NCI-H1092 (cell line): ENCODE data around the gene PNP.
"Not testable (repeated sequence)": the region's sequence is repeated elsewhere in the genome, so short reads cannot be mapped to it uniquely, and the experiment has no call there.

ENCODE experiments used
- DNase-seq: peaks from one replicate; lab custom pipeline; 2025; lab: John Stamatoyannopoulos, UW

The PNP gene

DNA sequence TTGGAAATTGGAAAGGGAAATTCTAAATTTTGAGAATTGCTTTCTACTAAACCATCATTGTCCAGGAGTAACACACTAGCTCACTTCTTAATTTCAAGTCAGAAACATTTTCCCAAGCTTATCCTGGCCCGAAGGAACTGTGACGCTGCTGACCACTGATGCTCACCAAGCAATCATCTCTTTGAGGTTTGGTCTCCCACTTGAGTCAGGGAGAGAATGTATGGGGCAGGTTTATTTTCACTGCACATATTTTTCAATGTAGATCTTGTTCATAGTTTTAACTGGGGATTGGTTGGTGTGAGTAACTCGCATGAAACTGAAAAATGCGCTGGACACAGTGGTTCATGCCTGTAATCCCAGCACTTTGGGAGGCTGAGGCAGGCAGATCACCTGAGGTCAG, 23.3 kb downstream of the PNP start:
- no peak for DNase-seq

DNA sequence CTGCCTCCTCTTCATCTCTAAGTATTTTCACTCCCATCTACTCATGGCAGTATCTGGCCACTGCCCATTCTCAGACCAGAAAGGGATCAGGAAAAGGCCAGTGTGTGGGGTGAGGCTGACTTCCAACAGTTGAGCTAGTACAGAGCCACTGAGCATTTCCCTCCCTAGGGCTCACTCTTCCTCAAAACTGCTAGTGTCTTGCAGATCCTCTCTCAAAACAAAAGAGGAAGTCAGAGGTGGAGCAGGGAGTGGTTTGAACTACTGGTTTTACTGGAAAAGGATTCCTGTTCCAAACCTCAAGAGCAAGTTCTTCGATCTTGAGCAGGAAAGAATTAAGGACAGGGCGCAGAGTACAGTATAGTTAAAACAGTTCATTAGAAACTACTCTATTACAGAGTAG, 24.4 kb downstream of the PNP start:
- no peak for DNase-seq

DNA sequence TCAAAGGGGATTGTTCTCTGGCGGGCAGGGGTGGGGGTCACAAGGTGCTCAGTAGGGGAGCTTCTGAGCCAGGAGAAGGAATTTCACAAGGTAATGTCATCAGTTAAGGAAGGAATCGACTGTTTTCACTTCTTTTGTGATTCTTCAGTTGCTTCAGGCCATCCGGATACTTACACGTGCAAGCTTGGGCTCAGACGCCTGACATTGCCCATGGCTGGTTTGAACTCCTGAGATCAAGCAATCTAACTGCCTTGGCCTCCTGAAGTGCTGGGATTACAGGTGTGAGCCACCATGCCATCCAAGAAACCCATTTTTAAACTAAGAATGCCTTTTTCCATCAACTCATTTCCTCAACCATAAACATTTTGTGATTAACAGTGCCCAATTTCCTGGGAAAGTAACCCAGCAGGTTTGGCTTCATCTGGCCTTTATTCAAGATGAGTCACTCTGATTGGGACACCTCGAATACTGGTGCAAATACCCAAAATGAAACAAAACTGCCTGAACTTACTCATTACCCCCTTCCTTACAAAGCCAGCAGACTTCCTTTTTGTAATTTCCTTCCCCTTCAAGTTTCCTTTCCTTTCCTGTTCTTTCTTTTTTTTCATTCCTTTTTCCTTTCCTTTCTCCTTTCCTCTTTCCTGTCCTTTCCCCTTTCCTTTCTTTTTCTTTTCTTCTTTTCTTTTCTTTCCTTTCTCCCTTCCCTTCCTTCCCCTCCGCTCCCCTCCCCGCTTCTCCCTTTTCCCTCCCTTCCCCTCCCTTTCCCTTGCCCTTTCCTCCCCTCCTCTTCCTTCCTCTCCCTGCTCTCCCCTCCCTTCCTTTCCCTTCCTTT, 25.9 kb downstream of the PNP start:
- DNase-seq: no peak

DNA sequence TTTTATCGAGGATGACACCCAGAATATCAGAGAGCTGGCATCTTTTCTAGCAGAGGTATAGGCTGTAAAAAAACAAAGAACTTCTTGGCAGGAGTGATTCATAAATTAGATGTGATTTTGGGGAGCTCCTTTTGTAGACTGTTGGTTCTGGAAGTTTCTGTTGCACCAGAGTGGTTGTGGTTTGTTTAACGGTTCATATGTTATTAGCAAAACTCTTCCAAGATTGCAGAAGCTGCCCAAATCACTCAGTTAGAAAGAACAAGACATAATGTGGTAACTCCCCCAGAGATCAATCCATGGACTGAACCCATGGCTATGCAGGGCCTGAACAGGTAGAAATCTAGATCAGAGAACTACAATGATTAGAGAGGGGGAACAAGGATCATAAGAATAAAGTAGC, 29.4 kb downstream of the PNP start:
- DNase-seq: no peak

DNA sequence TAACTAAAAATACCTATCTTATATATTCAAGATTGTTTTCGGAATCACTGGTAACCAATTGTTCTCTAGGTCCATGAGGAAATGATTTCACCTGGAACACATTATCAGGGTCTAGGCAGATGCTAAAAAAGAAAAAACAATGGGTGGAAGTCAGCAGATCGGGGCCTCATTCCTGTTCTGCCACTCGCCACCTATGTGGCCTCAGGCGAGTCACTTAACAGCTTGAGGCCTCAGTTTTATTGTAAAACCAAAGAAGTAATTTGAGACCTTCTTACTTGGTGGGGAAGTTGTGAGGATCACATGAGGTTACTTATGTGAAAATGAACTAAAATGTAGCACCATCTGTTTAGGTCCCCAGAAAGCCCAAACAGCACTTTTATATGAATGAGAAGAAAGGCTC, 29.9 kb downstream of the PNP start:
- DNase-seq: no peak

DNA sequence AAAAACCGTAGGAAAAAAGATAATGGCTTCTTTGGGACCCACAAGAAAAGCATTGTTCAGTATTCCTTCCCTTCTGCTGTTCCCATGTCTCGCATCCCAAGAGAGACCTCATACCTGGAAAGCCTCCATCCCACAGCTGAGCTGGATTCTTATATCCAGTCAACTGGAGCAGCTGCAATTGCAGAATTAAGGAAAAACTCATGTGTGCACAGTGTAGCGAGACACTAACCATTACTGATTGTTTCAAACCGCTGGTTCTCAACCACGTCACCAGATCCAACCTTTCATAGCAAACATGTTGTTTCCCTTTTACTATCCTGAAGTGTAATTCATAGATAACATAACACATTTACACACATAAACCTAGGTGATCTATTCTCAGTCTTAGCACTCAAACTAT, 30.7 kb downstream of the PNP start:
- DNase-seq: no peak

DNA sequence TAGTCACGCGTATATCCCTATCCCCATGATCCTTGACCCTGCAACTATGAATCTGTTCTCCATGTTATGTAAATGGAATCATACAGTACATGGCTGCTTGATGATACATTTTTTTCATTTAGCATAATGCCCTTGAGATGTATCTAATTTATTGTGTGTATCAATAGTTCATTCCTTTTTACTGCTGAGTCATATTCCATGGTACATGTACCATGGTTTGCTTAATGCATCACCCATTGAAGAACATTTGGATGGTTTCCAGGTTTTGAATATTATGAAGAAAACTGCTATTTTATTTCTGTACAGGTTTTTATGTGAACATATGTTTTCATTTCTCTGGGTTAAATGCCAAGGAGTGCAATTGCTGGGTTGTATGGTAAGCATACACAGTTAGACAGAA, 32.1 kb downstream of the PNP start:
- no peak for DNase-seq

DNA sequence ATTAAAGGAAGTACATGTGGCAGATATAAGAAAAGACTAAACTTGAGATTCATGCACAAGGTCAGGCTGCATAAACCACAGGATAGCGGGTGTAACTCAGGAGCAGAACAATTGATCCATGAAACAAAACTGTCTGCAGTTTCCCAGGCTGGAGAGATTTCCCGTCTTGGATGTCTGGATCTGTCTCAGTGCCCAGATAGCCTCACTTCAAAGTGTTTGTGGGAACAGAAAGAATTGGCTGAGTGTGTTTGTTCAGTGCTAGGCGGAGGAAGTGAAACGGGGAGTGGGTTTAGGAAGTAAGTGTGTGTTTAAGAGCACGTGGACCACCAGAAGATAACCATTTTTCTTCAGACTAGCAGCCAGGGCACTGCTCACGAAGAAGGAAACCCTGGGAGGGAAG, 34.7 kb downstream of the PNP start:
- DNase-seq: no peak

DNA sequence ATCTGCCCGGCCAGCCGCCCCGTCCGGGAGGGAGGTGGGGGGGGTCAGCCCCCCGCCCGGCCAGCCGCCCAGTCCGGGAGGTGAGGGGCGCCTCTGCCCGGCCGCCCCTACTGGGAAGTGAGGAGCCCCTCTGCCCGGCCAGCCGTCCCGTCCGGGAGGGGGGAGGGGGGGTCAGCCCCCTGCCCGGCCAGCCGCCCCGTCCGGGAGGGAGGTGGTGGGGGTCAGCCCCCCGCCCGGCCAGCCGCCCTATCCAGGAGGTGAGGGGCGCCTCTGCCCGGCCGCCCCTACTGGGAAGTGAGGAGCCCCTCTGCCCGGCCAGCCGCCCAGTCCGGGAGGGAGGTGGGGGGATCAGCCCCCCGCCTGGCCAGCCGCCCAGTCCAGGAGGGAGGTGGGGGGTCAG, 37.1 kb downstream of the PNP start:
- DNase-seq: not testable (repeated sequence)

DNA sequence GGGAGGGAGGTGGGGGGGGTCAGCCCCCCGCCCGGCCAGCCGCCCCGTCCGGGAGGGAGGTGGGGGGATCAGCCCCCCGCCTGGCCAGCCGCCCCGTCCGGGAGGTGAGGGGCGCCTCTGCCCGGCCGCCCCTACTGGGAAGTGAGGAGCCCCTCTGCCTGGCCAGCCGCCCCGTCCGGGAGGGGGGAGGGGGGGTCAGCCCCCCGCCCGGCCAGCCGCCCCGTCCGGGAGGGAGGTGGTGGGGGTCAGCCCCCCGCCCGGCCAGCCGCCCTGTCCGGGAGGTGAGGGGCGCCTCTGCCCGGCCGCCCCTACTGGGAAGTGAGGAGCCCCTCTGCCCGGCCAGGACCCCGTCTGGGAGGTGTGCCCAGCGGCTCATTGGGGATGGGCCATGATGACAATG, 37.5 kb downstream of the PNP start:
- not testable (repeated sequence) for DNase-seq

DNA sequence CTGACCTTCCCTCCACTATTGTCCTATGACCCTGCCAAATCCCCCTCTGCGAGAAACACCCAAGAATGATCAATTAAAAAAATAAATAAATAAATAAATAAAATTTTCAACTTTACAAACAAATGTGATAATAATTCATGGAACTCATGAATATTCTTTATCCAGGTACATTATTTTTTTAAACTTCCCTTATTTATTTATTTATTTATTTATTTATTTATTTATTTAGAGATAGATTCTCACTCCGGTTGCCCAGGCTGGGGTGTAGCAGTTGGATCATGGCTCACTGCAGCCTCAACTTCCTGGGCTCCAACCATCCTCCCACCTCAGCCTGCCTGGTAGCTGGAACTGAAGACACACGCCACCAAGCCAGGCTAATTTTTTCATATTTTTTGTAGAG, 38.3 kb downstream of the PNP start:
- DNase-seq: not testable (repeated sequence)

DNA sequence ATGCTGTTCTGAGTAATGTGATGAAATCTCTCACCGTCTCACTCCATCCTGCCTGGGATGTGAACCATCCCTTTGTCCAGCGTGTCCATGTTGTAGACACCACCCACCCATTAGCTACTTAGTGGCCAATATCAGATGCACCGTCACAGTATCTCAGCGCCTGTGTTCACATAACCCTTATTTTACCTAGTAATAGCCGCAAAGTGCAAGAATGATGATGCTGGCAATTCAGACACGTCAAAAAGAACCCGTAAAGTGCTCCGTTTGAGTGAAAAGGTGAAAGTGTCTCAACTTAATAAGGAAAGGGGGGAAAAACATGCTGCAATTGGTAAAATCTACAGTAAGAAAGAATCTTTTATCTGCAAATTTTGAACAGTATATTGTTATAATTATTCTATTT, 39.2 kb downstream of the PNP start:
- DNase-seq: no peak

DNA sequence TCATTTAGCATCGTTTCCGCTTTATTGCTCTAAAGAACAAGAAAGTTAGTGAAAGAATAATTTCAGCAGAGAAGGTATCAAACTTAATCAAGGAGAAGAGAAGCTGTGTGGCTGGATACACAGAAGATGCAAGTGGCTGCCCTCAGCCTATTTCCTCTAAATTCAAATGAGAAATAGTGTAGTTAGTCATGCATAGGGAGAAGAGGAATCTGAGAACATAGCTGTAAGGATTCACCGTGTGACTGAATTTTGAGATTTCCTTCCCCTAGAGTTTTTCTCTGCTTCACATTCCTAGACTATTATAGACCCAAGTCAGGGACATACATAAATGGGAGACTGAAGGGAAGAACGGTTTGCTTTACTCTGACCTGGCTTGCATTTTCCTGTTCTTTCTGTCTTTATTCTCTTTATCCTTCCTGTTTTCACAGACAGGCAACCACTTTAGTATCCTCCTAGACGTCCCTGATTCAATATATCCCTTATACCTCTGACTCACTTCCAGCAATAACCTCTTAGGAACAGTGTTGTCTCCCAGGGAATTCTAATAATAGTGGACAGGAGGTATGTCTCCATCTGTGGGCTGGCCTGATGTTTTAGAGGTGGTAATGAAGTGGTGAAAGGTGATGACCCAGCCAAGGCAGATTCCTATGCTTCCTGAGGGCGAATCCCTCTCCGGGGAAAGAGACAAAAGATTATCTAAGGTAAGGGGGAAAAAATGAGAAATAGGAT, 43.1 kb downstream of the PNP start:
- DNase-seq: no peak

DNA sequence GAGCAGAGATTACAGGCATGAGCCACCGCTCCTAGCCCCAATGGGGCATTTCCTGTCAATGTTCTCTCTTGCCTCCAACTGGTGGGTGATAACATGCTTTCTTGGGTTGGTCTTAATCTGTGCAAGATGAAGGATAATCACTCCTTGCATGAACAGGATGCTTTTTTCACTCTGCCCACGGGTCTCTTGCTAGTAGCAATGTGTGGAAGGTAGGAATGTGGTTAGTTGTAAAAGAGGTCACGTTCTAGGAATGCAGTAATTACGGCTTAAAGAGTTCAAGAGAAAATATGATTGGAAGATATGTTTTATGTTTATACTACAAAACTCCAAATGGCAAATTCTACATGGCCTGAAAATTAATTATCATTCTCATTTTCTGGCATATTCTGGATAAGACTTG, 46.6 kb downstream of the PNP start:
- no peak for DNase-seq

DNA sequence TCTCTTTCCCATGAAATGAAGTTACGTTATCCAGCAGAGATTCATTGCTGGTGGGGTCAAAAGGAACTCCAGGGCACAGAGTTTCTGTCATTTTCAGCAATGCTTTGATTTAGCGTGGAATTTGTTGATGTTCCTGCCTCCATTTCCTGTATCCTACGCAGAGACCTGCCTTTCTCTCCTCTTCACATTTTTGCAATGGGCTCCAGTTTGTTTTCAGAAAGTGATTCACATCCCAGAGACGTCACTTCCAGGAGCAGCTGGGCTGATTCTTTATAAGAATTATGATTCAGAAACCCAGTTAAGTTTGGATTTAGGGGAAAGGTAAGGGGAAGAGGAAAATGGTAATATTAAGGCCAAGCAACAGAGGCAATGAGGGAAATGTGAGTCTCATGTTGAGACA, 47.7 kb downstream of the PNP start:
- no peak for DNase-seq

DNA sequence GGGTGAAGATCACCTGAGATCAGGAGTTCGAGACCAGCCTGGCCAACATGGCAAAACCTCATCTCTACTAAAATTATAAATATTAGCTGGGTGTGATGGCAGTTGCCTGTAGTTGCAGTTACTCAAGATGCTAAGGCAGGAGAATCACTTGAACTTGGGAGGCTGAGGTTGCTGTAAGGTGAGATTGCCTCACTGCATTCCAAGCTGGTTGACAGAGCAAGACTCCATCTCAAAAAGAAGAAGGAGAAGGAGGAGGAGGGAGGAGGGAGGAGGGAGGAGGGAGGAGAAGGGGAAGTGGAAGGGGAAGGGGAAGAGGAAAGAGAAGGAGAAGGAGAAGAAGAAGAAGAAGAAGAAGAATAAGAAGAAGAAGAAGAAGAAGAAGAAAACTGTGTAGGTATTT, 53.1 kb downstream of the PNP start:
- no peak for DNase-seq

DNA sequence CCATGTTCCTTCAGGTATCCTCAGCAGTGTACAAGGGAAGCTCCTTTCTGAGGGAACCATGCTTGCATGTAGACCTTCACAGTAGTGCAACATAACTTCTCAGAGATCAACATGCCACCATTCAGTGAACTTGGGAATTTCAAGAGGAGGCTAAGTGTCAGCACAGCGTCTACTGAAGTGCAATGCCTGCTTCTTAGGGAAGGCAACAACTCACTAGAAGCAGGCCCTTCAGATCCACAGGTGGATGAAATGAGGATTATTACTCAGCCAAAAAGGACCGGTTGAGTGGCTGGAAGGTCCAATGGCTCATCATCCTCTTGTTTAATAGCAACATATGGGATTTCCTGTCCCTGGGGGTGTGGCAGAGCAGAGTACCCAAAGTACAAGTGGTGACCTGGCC, 54.8 kb downstream of the PNP start:
- no peak for DNase-seq
